ENCODE results near the gene CUX1.
"Not testable (repeated sequence)": the region's sequence is repeated elsewhere in the genome, so short reads cannot be mapped to it uniquely, and the experiment has no call there.

CUX1 gene

GRCh38 chr7:101921061-101921460 lies 103.6 kb downstream of the CUX1 start:
- no peak for DNase-seq (ENCODE audit: low read depth)
- H3K4me3 ChIP-seq (ENCODE audit: low read depth, low read length) = no peak overlapping the region
- no peak for TF ChIP-seq CTCF (IDR thresholded peaks at IDR 0.05; ENCODE audit: low read depth, low read length, missing control alignments)

GRCh38 chr7:101921546-101922489 lies 104.4 kb downstream of the CUX1 start:
- not testable (repeated sequence) for DNase-seq (ENCODE audit: low read depth); H3K4me3 ChIP-seq (ENCODE audit: low read depth, low read length)

GRCh38 chr7:101922631-101923601 lies 105.5 kb downstream of the CUX1 start:
- no peak for DNase-seq (ENCODE audit: low read depth)
- no peak for TF ChIP-seq CTCF (IDR thresholded peaks at IDR 0.05; ENCODE audit: low read depth, low read length, missing control alignments)

GRCh38 chr7:101923602-101923985 lies 106.2 kb downstream of the CUX1 start:
- no peak for TF ChIP-seq CTCF (IDR thresholded peaks at IDR 0.05; ENCODE audit: low read depth, low read length, missing control alignments)
- H3K4me3 ChIP-seq (ENCODE audit: low read depth, low read length) = no peak overlapping the region
- no peak for DNase-seq (ENCODE audit: low read depth)

More at GRCh38 chr7:101922631-101923601, 105.5 kb downstream of the CUX1 start:
- no peak overlapping the region for H3K4me3 ChIP-seq (ENCODE audit: low read depth, low read length)

- no peak for DNase-seq (ENCODE audit: low read depth)
Measured at GRCh38 chr7:101924171-101924570, 106.7 kb downstream of the CUX1 start.

GRCh38 chr7:101926265-101926664 lies 108.8 kb downstream of the CUX1 start:
- TF ChIP-seq CTCF (IDR thresholded peaks at IDR 0.05; ENCODE audit: low read depth, low read length, missing control alignments) = no peak
- H3K4me3 ChIP-seq (ENCODE audit: low read depth, low read length) = no peak overlapping the region
- DNase-seq (ENCODE audit: low read depth) = no peak

More at GRCh38 chr7:101924171-101924570, 106.7 kb downstream of the CUX1 start:
- no peak for TF ChIP-seq CTCF (IDR thresholded peaks at IDR 0.05; ENCODE audit: low read depth, low read length, missing control alignments)
- H3K4me3 ChIP-seq (ENCODE audit: low read depth, low read length) = no peak overlapping the region

GRCh38 chr7:101927389-101927788 lies 110.0 kb downstream of the CUX1 start:
- TF ChIP-seq CTCF (IDR thresholded peaks at IDR 0.05; ENCODE audit: low read depth, low read length, missing control alignments) = no peak
- no peak overlapping the region for H3K4me3 ChIP-seq (ENCODE audit: low read depth, low read length)
- DNase-seq (ENCODE audit: low read depth) = no peak

Data from GM12864 (cell line).